ENCODE results near the gene ARHGAP23. TPM values are rescaled to one million over a fixed set of nuclear protein-coding genes. Genes with fewer than 3 reads are reported as not detected.

ARHGAP23 gene
- polyA plus RNA-seq, 1 donor (not counting 4 experiments of a cell fraction or from before 2014, with no cell fraction given): 6.1 TPM

DNA sequence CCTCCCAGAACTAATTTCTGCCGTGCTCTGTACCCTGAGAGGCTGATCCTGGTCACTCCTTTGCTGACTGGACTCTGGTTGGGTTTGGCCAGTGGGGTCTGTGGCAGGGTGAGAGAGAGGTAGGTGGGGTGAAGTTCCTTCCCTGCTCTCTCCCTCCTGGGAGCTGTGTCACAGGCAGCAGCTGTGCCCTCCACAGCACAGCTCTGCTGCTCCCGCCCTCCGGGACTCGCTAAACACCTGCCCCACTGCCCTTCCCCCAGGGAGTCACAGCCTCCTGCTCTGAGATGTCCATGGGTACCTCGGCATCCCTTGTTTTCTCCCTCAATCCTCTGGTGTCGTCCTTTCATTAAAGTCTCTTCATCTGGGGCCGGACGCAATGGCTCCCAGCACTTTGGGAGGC lies 111.1 kb downstream of the ARHGAP23 start:
- Histone ChIP-seq H3K9me1 (ENCODE audit: control insufficient read depth, extremely low read depth, insufficient read depth, low read length) (no peaks in the 10 kb centered on the region), H4K20me1 (ENCODE audit: control insufficient read depth, extremely low read depth, insufficient read depth, low read length) (no peaks in the 10 kb centered on the region), H2AFZ (ENCODE audit: control insufficient read depth, low read length) (no peak overlapping the region), H3K79me2 (ENCODE audit: control insufficient read depth, insufficient read depth, low read length) (no peaks in the 10 kb centered on the region), H3K9ac (ENCODE audit: control insufficient read depth, extremely low read depth, insufficient read depth, low read length) (no peak overlapping the region), H3K27me3 (ENCODE audit: control insufficient read depth, extremely low read depth, insufficient read depth, low read length) (peaks cover 13% of the 10 kb centered on the region), H3K9me3 (ENCODE audit: control insufficient read depth, low read depth, low read length) (no peaks in the 10 kb centered on the region), H3K36me3 (ENCODE audit: control insufficient read depth in 2 of 2, extremely low read depth in 1 of 2, insufficient read depth in 2 of 2, low read length in 2 of 2) (no peaks in the 10 kb centered on the region), H3K4me3 (ENCODE audit: control insufficient read depth in 2 of 3, extremely low read depth in 1 of 3, insufficient read depth in 2 of 3, low read depth in 1 of 3, low read length in 3 of 3) (no peak overlapping the region), H3K27ac (ENCODE audit: control insufficient read depth, insufficient read depth, low read length) (no peak overlapping the region), H3K4me1 (ENCODE audit: control insufficient read depth, extremely low read depth, insufficient read depth, low read length) (no peaks in the 10 kb centered on the region), H3K4me2 (ENCODE audit: control insufficient read depth, extremely low read depth, insufficient read depth, low read depth, low read length) (no peak overlapping the region)
- FAIRE-seq (no peak), DNase-seq (ENCODE audit: low read depth, low spot score) (no peak)
- TF ChIP-seq EZH2 (IDR thresholded peaks at IDR 0.05; ENCODE audit: low read length): no peak
- TF ChIP-seq, protein P1, sequence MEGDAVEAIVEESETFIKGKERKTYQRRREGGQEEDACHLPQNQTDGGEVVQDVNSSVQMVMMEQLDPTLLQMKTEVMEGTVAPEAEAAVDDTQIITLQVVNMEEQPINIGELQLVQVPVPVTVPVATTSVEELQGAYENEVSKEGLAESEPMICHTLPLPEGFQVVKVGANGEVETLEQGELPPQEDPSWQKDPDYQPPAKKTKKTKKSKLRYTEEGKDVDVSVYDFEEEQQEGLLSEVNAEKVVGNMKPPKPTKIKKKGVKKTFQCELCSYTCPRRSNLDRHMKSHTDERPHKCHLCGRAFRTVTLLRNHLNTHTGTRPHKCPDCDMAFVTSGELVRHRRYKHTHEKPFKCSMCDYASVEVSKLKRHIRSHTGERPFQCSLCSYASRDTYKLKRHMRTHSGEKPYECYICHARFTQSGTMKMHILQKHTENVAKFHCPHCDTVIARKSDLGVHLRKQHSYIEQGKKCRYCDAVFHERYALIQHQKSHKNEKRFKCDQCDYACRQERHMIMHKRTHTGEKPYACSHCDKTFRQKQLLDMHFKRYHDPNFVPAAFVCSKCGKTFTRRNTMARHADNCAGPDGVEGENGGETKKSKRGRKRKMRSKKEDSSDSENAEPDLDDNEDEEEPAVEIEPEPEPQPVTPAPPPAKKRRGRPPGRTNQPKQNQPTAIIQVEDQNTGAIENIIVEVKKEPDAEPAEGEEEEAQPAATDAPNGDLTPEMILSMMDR (optimal IDR thresholded peaks at IDR 0.05 in 1 of 3, IDR thresholded peaks at IDR 0.05 in 1 of 3, conservative IDR thresholded peaks at IDR 0.05 in 1 of 3; ENCODE audit: extremely low read depth in 1 of 3, insufficient read depth in 2 of 3, low read length in 3 of 3): no peak
- dilution Hi-C loops (cut with MboI; ENCODE audit: extremely low pct_ligation_motif_present, low sequenced_read_pairs): no loop called here

DNA sequence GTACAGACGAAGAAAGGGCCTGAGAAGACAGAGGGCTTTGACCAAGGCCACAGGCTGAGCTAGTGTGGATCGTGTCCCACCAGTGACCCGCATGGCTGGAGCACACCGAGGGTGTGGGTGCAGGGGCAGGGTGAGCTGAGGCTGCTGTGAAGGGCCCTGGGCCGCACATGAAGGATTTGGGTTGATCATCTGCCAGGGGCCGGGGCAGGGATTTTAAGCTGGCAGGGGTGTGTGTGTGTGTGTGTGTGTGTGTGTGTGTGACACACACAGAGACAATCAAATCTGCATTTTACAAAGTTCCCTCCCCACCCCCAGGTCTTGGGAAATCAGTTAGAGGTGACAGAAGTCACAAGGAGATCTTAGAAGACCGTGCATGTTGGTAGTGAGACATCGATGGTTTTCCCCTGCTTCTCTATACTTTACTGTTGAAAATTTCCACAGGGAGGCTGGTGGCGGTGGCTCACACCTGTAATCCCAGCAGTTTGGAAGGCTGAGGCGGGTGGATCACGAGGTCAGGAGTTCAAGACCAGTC lies 112.3 kb downstream of the ARHGAP23 start:
- dilution Hi-C loops (cut with MboI; ENCODE audit: extremely low pct_ligation_motif_present, low sequenced_read_pairs): no loop called here
- H3K27me3 ChIP-seq (ENCODE audit: control insufficient read depth, extremely low read depth, insufficient read depth, low read length): peaks cover 12% of the 10 kb centered on the region
- H2AFZ ChIP-seq (ENCODE audit: control insufficient read depth, low read length): no peak overlapping the region
- no peak overlapping the region for H3K27ac ChIP-seq (ENCODE audit: control insufficient read depth, insufficient read depth, low read length)
- no peak overlapping the region for H3K9ac ChIP-seq (ENCODE audit: control insufficient read depth, extremely low read depth, insufficient read depth, low read length)
- H3K9me1 ChIP-seq (ENCODE audit: control insufficient read depth, extremely low read depth, insufficient read depth, low read length): no peaks in the 10 kb centered on the region
- FAIRE-seq: no peak
- no peaks in the 10 kb centered on the region for H3K9me3 ChIP-seq (ENCODE audit: control insufficient read depth, low read depth, low read length)
- H3K36me3 ChIP-seq (ENCODE audit: control insufficient read depth in 2 of 2, extremely low read depth in 1 of 2, insufficient read depth in 2 of 2, low read length in 2 of 2): no peaks in the 10 kb centered on the region
- no peaks in the 10 kb centered on the region for H3K79me2 ChIP-seq (ENCODE audit: control insufficient read depth, insufficient read depth, low read length)
- H3K4me3 ChIP-seq (ENCODE audit: control insufficient read depth in 2 of 3, extremely low read depth in 1 of 3, insufficient read depth in 2 of 3, low read depth in 1 of 3, low read length in 3 of 3): no peak overlapping the region
- H4K20me1 ChIP-seq (ENCODE audit: control insufficient read depth, extremely low read depth, insufficient read depth, low read length): no peaks in the 10 kb centered on the region
- no peak overlapping the region for H3K4me2 ChIP-seq (ENCODE audit: control insufficient read depth, extremely low read depth, insufficient read depth, low read depth, low read length)
- TF ChIP-seq, protein P1 (optimal IDR thresholded peaks at IDR 0.05 in 1 of 3, IDR thresholded peaks at IDR 0.05 in 1 of 3, conservative IDR thresholded peaks at IDR 0.05 in 1 of 3; ENCODE audit: extremely low read depth in 1 of 3, insufficient read depth in 2 of 3, low read length in 3 of 3): no peak
- no peak for TF ChIP-seq EZH2 (IDR thresholded peaks at IDR 0.05; ENCODE audit: low read length)
- no peak for DNase-seq (ENCODE audit: low read depth, low spot score)
- H3K4me1 ChIP-seq (ENCODE audit: control insufficient read depth, extremely low read depth, insufficient read depth, low read length): no peaks in the 10 kb centered on the region

Measured in keratinocyte (primary cell).